SHP77 (cell line): ENCODE data around the gene PLEKHA8.
A peak's percentile ranks its signal among the peaks of the same experiment; 100 is the strongest.

Experiments
- DNase-seq, 2 experiments: peaks; one replicate each; lab custom pipeline; 2025; lab: John Stamatoyannopoulos, UW

PLEKHA8 gene

GRCh38 chr7:30169579-30169978 lies 141.4 kb downstream of the PLEKHA8 start:
- DNase-seq = no peak

DNA sequence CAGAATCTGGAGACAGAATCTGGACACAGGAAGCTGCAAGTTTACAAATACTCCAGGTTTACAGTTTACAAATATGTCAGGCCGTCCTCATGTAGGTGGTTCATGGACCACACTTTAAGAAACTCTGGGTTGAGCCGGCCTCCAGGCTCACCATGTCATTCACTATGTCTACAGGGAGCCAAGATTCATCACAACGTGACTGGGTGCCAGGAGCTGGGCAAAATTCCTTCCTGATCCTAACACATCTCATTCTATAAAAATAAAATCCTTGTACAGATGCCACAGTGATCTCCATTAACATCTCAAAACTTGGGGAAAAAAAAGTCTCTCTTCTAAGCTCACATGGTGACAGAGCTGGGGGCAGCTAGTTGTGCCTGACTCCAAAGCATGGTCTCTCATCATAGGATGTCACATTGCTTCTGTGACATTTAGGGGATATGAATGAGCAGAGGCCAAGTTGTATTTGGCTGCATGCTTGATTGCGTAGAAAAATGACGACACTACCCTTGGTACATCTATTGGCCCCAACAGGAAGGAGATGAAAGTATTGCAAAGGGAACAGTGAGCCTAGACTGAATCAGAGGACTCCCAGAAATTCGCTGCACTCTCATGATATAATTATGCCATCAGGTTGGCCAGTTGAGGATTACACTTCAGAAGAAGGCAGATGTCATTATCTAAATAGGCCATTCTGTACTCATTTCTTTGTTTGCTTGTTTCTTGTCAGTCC lies 142.4 kb downstream of the PLEKHA8 start:
- no peak for DNase-seq

GRCh38 chr7:30171766-30172447 lies 143.7 kb downstream of the PLEKHA8 start:
- DNase-seq = no peak

DNA sequence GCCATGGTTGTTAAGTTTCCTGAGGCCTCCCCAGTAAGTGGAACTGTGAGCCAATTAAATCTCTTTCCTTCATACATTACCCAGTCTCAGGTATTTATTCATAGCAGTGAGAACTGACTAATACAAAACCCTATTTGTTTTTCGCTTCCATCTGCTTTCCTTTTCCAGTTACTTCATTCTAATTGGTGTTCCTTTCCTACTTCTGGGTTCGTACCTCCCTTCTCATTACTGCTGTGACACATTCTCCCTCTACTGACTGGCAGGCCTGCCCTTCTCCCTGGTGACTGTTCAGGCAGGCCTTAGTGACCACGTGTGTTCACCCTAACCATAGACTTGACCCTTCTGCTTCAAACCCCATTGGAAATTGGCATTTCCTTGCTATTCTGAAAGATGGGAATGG lies 144.2 kb downstream of the PLEKHA8 start:
- peak; percentile 9 to 61 for DNase-seq

GRCh38 chr7:30173058-30173897 lies 145.1 kb downstream of the PLEKHA8 start:
- peak; percentile 95 to 99 for DNase-seq

DNA sequence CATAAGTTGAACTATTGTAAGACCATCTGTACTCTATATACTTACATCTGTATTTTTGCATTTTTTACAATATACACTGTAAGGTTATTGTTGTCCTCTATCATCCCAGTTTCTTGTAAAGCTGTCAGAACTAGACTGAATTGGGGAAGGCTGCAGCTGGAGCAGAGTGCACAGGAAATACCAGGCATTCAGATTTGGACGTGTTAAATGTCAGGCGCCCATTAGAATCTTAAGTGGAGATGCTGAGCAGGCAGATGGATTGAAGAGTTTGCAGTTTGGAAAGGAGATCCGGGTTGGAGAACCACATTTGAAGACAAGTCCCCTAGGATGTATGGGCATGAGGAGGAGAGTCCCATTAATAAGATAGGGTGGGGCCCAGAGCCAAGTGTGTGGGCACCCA lies 147.0 kb downstream of the PLEKHA8 start:
- DNase-seq = no peak

DNA sequence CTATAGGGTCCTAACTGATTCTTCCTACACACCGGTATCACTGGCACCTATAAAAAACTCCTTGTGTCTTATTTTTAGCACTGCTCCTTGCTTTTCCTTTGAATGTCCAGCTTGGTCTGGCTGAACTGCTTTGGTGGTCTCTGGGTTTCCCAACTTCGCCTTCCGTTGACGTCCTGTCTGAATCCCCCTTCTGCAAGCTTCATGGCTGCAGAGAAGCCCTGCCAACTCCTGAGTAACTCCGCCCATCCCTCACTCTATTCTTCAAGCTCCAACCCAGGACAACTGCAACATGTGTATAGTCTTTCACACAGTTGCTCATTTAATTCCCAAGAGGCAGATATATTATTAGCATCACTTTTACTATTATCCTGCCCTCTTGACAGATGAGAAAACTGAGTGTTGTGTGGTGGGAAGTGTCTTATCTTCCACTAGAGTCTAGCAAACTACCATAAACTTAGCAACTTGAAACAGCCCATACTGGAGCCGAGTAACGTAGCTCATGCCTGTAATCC lies 147.5 kb downstream of the PLEKHA8 start:
- no peak for DNase-seq

- no peak for DNase-seq
Observed at GRCh38 chr7:30176463-30177109, 148.4 kb downstream of the PLEKHA8 start.

- no peak for DNase-seq
Observed at GRCh38 chr7:30177186-30177585, 149.0 kb downstream of the PLEKHA8 start.

GRCh38 chr7:30177965-30178364 lies 149.8 kb downstream of the PLEKHA8 start:
- DNase-seq = no peak

GRCh38 chr7:30178748-30179436 lies 150.7 kb downstream of the PLEKHA8 start:
- no peak for DNase-seq
